Measurements from ENCODE around the gene ARHGEF9.

ARHGEF9 gene

DNA sequence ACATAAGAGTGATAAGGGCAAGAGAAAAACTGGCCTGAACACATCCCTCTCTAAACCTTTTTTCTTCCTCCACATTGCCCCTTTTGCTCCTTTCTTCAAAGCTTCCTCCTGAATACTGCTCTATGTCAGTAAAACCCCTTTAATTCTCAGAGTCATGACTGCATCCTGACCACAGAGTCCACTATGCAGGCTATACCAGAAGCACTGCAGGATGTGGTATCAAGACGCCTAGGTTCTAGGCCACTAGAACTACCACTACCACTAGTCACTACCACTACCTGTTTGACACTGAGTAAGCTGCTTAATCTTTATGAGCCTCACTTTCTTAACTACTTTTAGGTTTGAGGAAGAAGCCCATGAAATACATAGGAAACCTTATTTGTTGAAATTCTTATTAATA, 38.7 kb downstream of the ARHGEF9 start:
- no peak for DNase-seq (ENCODE audit: low spot score)

DNA sequence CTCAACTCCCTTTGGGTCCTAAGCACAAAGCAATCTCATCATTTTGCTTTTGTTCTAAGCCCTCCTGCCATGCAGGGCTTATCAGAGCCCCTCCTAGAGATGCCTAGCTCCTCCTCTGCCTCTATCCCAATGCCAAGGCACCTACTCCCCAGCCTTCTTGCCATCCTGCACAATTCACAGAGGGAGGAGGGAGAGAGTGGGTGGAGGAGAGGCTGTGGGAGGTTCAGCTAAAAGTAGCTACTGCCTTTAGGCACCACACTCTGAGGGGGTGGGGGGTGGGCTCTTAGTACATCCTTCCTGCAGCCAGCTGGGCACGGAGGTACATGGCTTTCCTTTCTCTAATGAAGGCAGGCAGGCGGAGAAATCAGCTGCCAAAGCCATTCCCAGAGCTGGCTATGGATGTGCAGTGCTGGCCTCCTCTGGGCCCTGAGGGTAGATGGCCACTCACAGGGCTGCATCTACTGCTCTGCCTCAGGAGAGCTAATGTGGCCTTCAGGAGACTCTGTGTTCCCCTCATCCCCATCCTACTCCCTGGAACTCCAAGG, 40.1 kb downstream of the ARHGEF9 start:
- no peak for DNase-seq (ENCODE audit: low spot score)

DNA sequence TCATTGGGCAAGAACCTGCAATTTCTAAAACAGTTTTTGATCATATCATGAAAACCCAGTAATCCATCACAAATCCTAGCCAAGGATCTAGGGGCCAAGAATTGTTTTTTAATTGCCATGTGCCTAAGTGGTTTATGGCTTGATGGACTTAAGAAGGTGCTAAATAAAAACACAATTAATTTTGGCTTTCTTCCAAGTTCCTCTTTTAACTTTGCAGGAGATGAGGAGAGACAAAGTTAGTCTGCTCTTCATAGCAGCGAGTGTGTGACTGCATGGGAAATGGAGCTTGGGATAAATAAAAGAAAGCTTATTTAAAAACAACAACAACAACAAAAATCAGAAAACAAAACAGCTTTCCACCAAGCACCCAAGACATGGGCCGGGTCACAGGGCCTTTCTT, 41.4 kb downstream of the ARHGEF9 start:
- no peak for DNase-seq (ENCODE audit: low spot score)

DNA sequence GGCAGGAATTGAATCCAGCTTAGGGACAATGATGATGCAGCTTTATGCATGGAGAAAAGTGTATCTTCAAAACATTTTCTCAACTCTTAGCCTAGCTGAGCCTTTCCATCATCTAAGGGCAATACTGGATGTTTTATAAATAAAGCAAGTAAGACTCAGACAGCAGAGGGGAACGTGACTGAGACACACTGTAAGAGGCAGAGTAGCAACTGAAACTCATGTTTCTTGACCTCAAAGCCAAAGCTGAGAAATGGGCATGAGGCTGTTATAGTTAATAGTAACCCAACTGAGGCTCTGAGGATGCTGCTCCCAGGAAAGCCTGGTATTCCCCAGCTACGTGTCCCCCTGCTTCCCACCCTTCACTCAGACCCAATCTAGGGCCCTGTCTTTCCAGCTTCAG, 44.6 kb downstream of the ARHGEF9 start:
- no peak for DNase-seq (ENCODE audit: low spot score)

GRCh38 chrX:63739885-63740284, 45.1 kb downstream of the ARHGEF9 start:
- no peak for DNase-seq (ENCODE audit: low spot score)

DNA sequence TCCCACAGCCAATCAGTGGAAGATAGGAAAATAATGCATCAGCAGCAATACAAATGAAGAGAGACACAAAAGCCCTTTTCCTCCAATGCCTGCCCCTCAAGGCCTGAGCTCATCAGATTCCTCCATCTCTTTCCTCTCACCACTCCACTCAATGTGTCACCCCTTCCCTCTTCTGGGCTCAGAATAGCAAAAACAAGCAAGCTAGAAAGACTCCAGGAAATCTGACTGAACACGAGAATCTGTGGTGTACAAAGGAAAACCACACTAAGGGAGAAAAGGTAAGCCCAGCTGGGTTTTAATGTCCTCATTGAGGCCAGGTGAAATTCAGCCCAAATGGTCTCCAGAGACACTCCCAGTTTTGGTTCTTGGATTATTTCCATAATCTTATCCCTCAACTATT, 46.3 kb downstream of the ARHGEF9 start:
- no peak for DNase-seq (ENCODE audit: low spot score)

GRCh38 chrX:63737131-63737921, 47.7 kb downstream of the ARHGEF9 start:
- DNase-seq (ENCODE audit: low spot score), result no peak

DNA sequence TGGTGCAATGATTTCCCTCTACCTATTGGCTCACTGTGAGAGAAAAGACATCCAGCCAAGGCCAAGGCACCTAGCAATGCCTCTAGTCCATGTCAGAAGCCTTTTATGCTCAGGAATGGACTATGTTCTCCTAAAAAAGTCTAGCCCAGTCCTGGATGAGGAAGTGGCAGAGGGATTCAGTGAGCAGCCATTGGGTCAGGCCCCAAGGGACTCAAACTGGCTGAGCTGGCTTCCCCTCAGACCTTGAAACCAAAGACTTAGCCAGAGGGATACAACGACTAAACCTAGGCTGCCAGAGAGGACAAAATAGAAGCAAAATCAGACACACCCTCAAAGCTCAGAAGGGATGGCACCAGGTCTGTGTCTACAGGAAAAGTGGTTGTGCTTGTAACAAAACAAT, 49.1 kb downstream of the ARHGEF9 start:
- DNase-seq (ENCODE audit: low spot score), result no peak

DNA sequence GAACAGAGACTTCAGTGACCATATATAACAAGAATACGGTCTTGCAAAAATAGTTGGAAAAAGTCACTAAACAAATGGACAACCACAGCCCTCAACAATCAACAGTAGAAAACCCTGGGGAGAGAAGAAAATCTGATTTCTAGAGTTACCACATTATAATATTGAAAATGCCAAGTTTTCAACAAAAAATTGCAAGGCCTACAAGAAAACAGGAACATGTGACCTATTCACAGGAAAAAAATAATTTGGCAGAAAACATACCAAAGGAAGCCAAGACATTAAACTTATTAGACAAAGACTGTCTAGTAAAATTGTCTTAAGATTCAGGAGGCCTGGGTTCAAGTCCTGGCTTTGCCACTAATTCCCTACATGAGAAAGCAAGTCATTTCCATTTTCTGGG, 64.7 kb downstream of the ARHGEF9 start:
- DNase-seq (ENCODE audit: low spot score), result no peak

DNA sequence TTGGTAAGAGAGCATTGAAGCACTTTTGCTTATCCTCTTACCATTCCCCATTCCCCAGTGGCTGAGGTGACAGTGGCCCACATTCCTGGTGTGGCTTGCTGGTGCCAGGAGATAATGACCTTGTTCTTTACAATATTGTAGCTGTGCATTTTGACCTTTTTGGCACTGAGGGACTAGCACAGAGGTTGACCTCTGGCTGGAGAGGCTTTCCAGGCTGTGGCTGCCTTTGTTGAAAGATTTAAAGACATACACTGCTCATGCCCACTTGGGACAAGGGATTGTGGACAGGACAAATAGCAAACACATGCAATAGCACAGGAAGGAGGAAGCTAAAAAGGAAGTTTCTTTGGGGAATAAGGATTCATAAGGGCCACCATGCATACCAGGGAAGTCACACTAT, 65.4 kb downstream of the ARHGEF9 start:
- no peak for DNase-seq (ENCODE audit: low spot score)

GRCh38 chrX:63718010-63718694, 66.9 kb downstream of the ARHGEF9 start:
- no peak for DNase-seq (ENCODE audit: low spot score)

DNA sequence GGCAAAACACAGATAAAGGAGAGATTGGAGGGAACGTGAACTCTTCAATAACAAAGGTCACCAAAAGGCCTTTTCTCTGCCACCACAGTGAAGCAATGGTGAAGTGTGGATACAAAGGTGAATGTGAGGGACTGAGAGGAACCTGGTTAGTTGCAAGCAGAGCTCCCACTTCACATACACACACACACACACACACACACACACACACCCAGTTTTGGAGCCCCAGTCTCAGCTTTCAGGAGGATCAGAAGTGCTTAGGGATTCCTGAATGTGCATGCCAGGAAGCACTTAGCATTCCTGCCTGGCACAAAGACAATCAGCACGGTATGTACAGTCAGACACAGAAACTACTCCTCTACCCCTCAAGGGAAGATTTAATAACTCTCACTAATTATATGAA, 71.5 kb downstream of the ARHGEF9 start:
- DNase-seq (ENCODE audit: low spot score), result no peak

GRCh38 chrX:63708801-63709200, 76.2 kb downstream of the ARHGEF9 start:
- no peak for DNase-seq (ENCODE audit: low spot score)

DNA sequence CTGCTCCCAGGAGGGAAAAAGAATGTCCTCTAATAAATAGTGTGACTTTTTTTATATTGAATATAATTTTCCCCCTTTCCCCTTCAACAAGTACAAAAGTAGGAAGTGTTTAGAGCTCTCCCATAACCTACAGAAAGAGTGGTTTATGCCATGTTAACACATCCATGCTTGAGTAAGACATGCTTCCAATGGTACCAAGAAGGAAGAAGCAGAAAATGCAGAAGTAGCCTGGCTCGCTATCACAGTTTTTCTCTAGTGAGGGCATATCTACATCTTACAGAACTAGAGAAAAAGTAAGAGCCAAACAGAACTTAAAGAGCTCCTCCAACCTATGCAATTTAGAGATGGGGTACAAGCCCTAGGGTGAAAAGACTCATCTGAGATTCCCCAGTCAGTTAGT, 82.5 kb downstream of the ARHGEF9 start:
- DNase-seq (ENCODE audit: low spot score), result no peak

- DNase-seq (ENCODE audit: low spot score), result peak; percentile 31
These were observed 97.9 kb downstream of the ARHGEF9 start for GRCh38 chrX:63686878-63687714.

- no peak for DNase-seq (ENCODE audit: low spot score)
These were observed 104.6 kb downstream of the ARHGEF9 start for GRCh38 chrX:63680423-63680822.

GRCh38 chrX:63679432-63679831, 105.6 kb downstream of the ARHGEF9 start:
- no peak for DNase-seq (ENCODE audit: low spot score)

GRCh38 chrX:63675716-63676115, 109.3 kb downstream of the ARHGEF9 start:
- no peak for DNase-seq (ENCODE audit: low spot score)

DNA sequence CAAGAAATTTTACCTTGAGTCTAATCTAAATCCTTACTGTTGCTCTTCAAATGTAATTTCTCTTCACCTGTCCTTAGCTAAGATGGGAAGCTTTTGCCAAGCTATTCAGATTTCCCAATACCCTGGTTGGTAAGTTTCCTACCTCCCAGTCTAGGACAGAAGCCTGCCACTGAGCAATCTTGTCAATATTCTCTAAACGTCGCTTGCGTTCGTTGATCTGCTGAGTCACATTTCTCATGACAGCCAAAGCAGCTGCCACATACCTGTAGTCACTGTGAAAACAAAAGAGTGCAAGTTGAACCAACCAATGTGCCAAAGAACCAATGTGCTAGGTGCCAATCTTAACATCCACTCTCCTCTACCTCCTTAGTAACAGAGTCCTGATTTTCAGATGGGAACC, 111.1 kb downstream of the ARHGEF9 start:
- DNase-seq (ENCODE audit: low spot score), result no peak

GRCh38 chrX:63664741-63665140, 120.3 kb downstream of the ARHGEF9 start:
- no peak for DNase-seq (ENCODE audit: low spot score)

- no peak for DNase-seq (ENCODE audit: low spot score)
These were observed 120.9 kb downstream of the ARHGEF9 start for GRCh38 chrX:63664083-63664482.

DNA sequence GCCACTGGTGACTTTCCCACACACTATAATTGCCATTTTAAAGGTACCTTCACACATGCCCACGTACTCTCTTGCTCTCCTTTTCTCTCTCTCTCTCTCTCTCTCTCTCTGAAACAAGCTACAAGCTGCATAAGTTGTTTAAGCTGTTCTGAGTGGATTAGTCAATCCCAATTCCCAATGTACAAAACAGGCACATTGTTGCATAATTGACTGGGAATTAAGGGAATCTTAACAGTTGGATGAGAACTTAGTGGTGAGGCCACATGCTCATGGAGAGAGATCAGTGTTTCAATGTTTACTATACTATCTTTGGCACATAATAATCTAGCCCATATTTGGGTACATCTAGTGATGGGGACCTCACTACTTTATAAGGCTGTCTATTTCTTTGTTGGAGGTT, 123.3 kb downstream of the ARHGEF9 start:
- no peak for DNase-seq (ENCODE audit: low spot score)

DNA sequence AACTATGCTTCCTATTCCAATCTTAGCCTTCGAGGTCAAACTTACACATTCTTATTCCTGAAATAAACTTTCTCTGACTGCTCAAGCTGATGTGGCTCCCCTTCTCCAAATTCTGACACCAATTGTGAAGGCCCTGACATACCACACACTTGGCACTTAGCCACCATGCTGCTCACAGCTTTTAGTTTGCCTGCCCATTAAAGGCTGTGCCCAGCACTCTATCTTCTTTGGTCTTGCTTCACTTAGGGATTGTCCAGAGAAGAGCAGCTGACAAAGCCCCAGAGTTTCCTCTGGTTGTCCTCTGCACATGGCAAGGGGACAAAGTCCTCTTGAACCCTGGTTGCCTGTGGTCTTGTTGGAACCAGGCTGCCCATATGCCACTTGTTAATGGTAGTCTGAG, 126.1 kb downstream of the ARHGEF9 start:
- DNase-seq (ENCODE audit: low spot score), result no peak

All from hepatic stellate cell (primary cell).